DOHH2 (cell line): ENCODE data around the gene KLHL2.

Source experiments
- EZH2phosphoT487 ChIP-seq: fragments of 200-600 bp; sonication (generic); IDR thresholded peaks from 2 replicates; pipeline ENCODE4 v1.6.1; 2017; ENCODE audit warnings: borderline replicate concordance, mild to moderate bottlenecking, antibody characterized with exemption, low read length, moderate library complexity, mixed read lengths
- TF ChIP-seq, protein P1 (sequence below): fragments of 200-600 bp; sonication (generic); IDR thresholded peaks from one replicate; pipeline ENCODE4 v1.5.1; 2014; ENCODE audit warnings: antibody characterized with exemption, mild to moderate bottlenecking, low read depth, low read length; ENCODE audit not compliant: poor library complexity, severe bottlenecking

- TF ChIP-seq, protein P1, sequence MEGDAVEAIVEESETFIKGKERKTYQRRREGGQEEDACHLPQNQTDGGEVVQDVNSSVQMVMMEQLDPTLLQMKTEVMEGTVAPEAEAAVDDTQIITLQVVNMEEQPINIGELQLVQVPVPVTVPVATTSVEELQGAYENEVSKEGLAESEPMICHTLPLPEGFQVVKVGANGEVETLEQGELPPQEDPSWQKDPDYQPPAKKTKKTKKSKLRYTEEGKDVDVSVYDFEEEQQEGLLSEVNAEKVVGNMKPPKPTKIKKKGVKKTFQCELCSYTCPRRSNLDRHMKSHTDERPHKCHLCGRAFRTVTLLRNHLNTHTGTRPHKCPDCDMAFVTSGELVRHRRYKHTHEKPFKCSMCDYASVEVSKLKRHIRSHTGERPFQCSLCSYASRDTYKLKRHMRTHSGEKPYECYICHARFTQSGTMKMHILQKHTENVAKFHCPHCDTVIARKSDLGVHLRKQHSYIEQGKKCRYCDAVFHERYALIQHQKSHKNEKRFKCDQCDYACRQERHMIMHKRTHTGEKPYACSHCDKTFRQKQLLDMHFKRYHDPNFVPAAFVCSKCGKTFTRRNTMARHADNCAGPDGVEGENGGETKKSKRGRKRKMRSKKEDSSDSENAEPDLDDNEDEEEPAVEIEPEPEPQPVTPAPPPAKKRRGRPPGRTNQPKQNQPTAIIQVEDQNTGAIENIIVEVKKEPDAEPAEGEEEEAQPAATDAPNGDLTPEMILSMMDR = no peak
- TF ChIP-seq EZH2phosphoT487 = no peak
Measured at GRCh38 chr4:165192956-165193355, 14.4 kb upstream of the KLHL2 start.
